ENCODE data around the gene DNER. TPM values are rescaled to one million over a fixed set of nuclear protein-coding genes. Genes with fewer than 3 reads are reported as not detected.
"Not testable (repeated sequence)": the region's sequence is repeated elsewhere in the genome, so short reads cannot be mapped to it uniquely, and the experiment has no call there.

Gene DNER
- total RNA-seq, 8 experiments from 2014 or later = 0.52 to 102 (median 62.3) TPM

- H3K27ac ChIP-seq = peak overlapping the region; percentile 25 to 44
- 47 to 85% (median 63%) methylated on average over 3 to 10 of the region's 11 CpGs; no CpG with 5 or more reads in 1 of the 10 experiments for WGBS, 10 experiments
- no peak overlapping the region for H3K4me3 ChIP-seq
- peak in 1 of 8 experiments; percentile 15 for ATAC-seq (replicated peaks in 6 of 8)
- in situ Hi-C loops (cut with MboI; ENCODE audit: low pct_unique_long_range_greater_than_20kb in 2 of 9, low sequenced_read_pairs in 9 of 9, unreplicated experiment in 9 of 9) = no loop called here
- H3K4me1 ChIP-seq (replicated peaks in 1 of 2) = peaks cover 35 to 70% of the 10 kb centered on the region in 2 donors
Measured at GRCh38 chr2:229519655-229520430, 194.5 kb downstream of the DNER start.

- in situ Hi-C loops (cut with MboI; ENCODE audit: low pct_unique_long_range_greater_than_20kb in 2 of 9, low sequenced_read_pairs in 9 of 9, unreplicated experiment in 9 of 9) = no loop called here
- no peak overlapping the region for H3K4me3 ChIP-seq
- ATAC-seq (replicated peaks in 6 of 8) = peak in 2 of 8 experiments; percentile 5 to 13
- H3K27ac ChIP-seq = peak overlapping the region; percentile 5 to 67
- H3K4me1 ChIP-seq (replicated peaks in 1 of 2) = peaks cover 24 to 50% of the 10 kb centered on the region in 2 donors
- WGBS, 10 experiments = 19 to 100% (median 51%) methylated on average over 1 to 2 of the region's 2 CpGs; no CpG with 5 or more reads in 1 of the 10 experiments
Measured at GRCh38 chr2:229514273-229514895, 200.0 kb downstream of the DNER start.

- Histone ChIP-seq H3K4me1 (replicated peaks in 1 of 2) (peaks cover 18 to 33% of the 10 kb centered on the region in 2 donors), H3K27ac (no peak overlapping the region), H3K4me3 (no peak overlapping the region)
- 75 to 100% (median 100%) methylated on average over 1 of the region's 1 CpG; no CpG with 5 or more reads in 3 of the 10 experiments for WGBS, 10 experiments
- in situ Hi-C loops (cut with MboI; ENCODE audit: low pct_unique_long_range_greater_than_20kb in 2 of 9, low sequenced_read_pairs in 9 of 9, unreplicated experiment in 9 of 9) = no loop called here
- no peak for ATAC-seq (replicated peaks in 6 of 8)
Measured at GRCh38 chr2:229511524-229511923, 202.8 kb downstream of the DNER start.

- in situ Hi-C loops (cut with MboI; ENCODE audit: low pct_unique_long_range_greater_than_20kb in 2 of 9, low sequenced_read_pairs in 9 of 9, unreplicated experiment in 9 of 9); H3K4me3 ChIP-seq; H3K27ac ChIP-seq; H3K4me1 ChIP-seq (replicated peaks in 1 of 2); ATAC-seq (replicated peaks in 6 of 8): not testable (repeated sequence)
- WGBS, 10 experiments = 80 to 93% (median 83%) methylated on average over 1 to 3 of the region's 4 CpGs; no CpG with 5 or more reads in 6 of the 10 experiments
Measured at GRCh38 chr2:229506699-229507098, 207.7 kb downstream of the DNER start.

GRCh38 chr2:229501051-229501794 is 213.1 kb downstream of the DNER start:
- no peak overlapping the region for H3K27ac ChIP-seq
- H3K4me1 ChIP-seq (replicated peaks in 1 of 2) = no peaks in the 10 kb centered on the region
- in situ Hi-C loops (cut with MboI; ENCODE audit: low pct_unique_long_range_greater_than_20kb in 2 of 9, low sequenced_read_pairs in 9 of 9, unreplicated experiment in 9 of 9) = no loop called here
- ATAC-seq (replicated peaks in 6 of 8) = no peak
- 27 to 100% (median 85%) methylated on average over 1 to 2 of the region's 2 CpGs for WGBS, 10 experiments
- no peak overlapping the region for H3K4me3 ChIP-seq

GRCh38 chr2:229492034-229492433 is 222.3 kb downstream of the DNER start:
- ATAC-seq (replicated peaks in 6 of 8) = no peak
- peaks cover 0 to under 1% of the 10 kb centered on the region in 2 donors for H3K4me1 ChIP-seq (replicated peaks in 1 of 2)
- in situ Hi-C loops (cut with MboI; ENCODE audit: low pct_unique_long_range_greater_than_20kb in 2 of 9, low sequenced_read_pairs in 9 of 9, unreplicated experiment in 9 of 9) = no loop called here
- no peak overlapping the region for H3K27ac ChIP-seq
- H3K4me3 ChIP-seq = no peak overlapping the region
- 33 to 87% (median 60%) methylated on average over 1 to 2 of the region's 2 CpGs; no CpG with 5 or more reads in 3 of the 10 experiments for WGBS, 10 experiments

- Histone ChIP-seq H3K4me1 (replicated peaks in 1 of 2) (peaks cover 11 to 19% of the 10 kb centered on the region in 2 donors), H3K27ac (no peak overlapping the region), H3K4me3 (no peak overlapping the region)
- in situ Hi-C loops (cut with MboI; ENCODE audit: low pct_unique_long_range_greater_than_20kb in 2 of 9, low sequenced_read_pairs in 9 of 9, unreplicated experiment in 9 of 9) = no loop called here
- 80 to 100% (median 100%) methylated on average over 1 of the region's 1 CpG; no CpG with 5 or more reads in 2 of the 10 experiments for WGBS, 10 experiments
- no peak for ATAC-seq (replicated peaks in 6 of 8)
Measured at GRCh38 chr2:229490167-229490566, 224.2 kb downstream of the DNER start.

- no peak overlapping the region for H3K27ac ChIP-seq
- peak in 1 of 8 experiments; percentile 66 for ATAC-seq (replicated peaks in 6 of 8)
- 66 to 100% (median 94%) methylated on average over 1 to 8 of the region's 10 CpGs; no CpG with 5 or more reads in 5 of the 10 experiments for WGBS, 10 experiments
- in situ Hi-C loops (cut with MboI; ENCODE audit: low pct_unique_long_range_greater_than_20kb in 2 of 9, low sequenced_read_pairs in 9 of 9, unreplicated experiment in 9 of 9) = no loop called here
- H3K4me1 ChIP-seq (replicated peaks in 1 of 2) = peaks cover 11 to 22% of the 10 kb centered on the region in 2 donors
- no peak overlapping the region for H3K4me3 ChIP-seq
Measured at GRCh38 chr2:229489016-229489415, 225.3 kb downstream of the DNER start.

- 53 to 100% (median 74%) methylated on average over 1 to 4 of the region's 4 CpGs; no CpG with 5 or more reads in 2 of the 10 experiments for WGBS, 10 experiments
- no peak overlapping the region for H3K27ac ChIP-seq
Measured at GRCh38 chr2:229488232-229488631, 226.1 kb downstream of the DNER start.

GRCh38 chr2:229486673-229487072 is 227.7 kb downstream of the DNER start:
- no peak for ATAC-seq (replicated peaks in 6 of 8)
- 0 to 100% (median 61%) methylated on average over 1 to 3 of the region's 3 CpGs; no CpG with 5 or more reads in 2 of the 10 experiments for WGBS, 10 experiments
- no peak overlapping the region for H3K27ac ChIP-seq
- no peak overlapping the region for H3K4me3 ChIP-seq
- peaks cover 11 to 22% of the 10 kb centered on the region in 2 donors for H3K4me1 ChIP-seq (replicated peaks in 1 of 2)
- in situ Hi-C loops (cut with MboI; ENCODE audit: low pct_unique_long_range_greater_than_20kb in 2 of 9, low sequenced_read_pairs in 9 of 9, unreplicated experiment in 9 of 9) = no loop called here

More at GRCh38 chr2:229488232-229488631, 226.1 kb downstream of the DNER start:
- H3K4me1 ChIP-seq (replicated peaks in 1 of 2) = peaks cover 11 to 22% of the 10 kb centered on the region in 2 donors
- ATAC-seq (replicated peaks in 6 of 8) = no peak
- no peak overlapping the region for H3K4me3 ChIP-seq
- in situ Hi-C loops (cut with MboI; ENCODE audit: low pct_unique_long_range_greater_than_20kb in 2 of 9, low sequenced_read_pairs in 9 of 9, unreplicated experiment in 9 of 9) = no loop called here

GRCh38 chr2:229485857-229486256 is 228.5 kb downstream of the DNER start:
- Histone ChIP-seq H3K4me3 (no peak overlapping the region), H3K4me1 (replicated peaks in 1 of 2) (peaks cover 11 to 22% of the 10 kb centered on the region in 2 donors), H3K27ac (peak overlapping the region in 1 of 2 donors; percentile 16)
- 0 to 73% (median 54%) methylated on average over 2 to 8 of the region's 8 CpGs; no CpG with 5 or more reads in 1 of the 10 experiments for WGBS, 10 experiments
- in situ Hi-C loops (cut with MboI; ENCODE audit: low pct_unique_long_range_greater_than_20kb in 2 of 9, low sequenced_read_pairs in 9 of 9, unreplicated experiment in 9 of 9) = no loop called here
- ATAC-seq (replicated peaks in 6 of 8) = peak in 4 of 8 experiments; percentile 26 to 78 (median 70)

- Histone ChIP-seq H3K4me3 (no peak overlapping the region), H3K27ac (no peak overlapping the region), H3K4me1 (replicated peaks in 1 of 2) (no peaks in the 10 kb centered on the region)
- ATAC-seq (replicated peaks in 6 of 8) = no peak
- in situ Hi-C loops (cut with MboI; ENCODE audit: low pct_unique_long_range_greater_than_20kb in 2 of 9, low sequenced_read_pairs in 9 of 9, unreplicated experiment in 9 of 9) = no loop called here
- WGBS, 10 experiments = 18 to 100% (median 89%) methylated on average over 1 to 4 of the region's 4 CpGs; no CpG with 5 or more reads in 2 of the 10 experiments
Measured at GRCh38 chr2:229477269-229477755, 237.0 kb downstream of the DNER start.

Data from motor neuron (in vitro differentiated cells).